ENCODE measurements around the gene IQCM.

GRCh38 chr4:149715822-149716585, 99.6 kb downstream of the IQCM start:
- TF ChIP-seq, protein P1, sequence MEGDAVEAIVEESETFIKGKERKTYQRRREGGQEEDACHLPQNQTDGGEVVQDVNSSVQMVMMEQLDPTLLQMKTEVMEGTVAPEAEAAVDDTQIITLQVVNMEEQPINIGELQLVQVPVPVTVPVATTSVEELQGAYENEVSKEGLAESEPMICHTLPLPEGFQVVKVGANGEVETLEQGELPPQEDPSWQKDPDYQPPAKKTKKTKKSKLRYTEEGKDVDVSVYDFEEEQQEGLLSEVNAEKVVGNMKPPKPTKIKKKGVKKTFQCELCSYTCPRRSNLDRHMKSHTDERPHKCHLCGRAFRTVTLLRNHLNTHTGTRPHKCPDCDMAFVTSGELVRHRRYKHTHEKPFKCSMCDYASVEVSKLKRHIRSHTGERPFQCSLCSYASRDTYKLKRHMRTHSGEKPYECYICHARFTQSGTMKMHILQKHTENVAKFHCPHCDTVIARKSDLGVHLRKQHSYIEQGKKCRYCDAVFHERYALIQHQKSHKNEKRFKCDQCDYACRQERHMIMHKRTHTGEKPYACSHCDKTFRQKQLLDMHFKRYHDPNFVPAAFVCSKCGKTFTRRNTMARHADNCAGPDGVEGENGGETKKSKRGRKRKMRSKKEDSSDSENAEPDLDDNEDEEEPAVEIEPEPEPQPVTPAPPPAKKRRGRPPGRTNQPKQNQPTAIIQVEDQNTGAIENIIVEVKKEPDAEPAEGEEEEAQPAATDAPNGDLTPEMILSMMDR (IDR thresholded peaks at IDR 0.05), result no peak
- TF ChIP-seq POLR2A (IDR thresholded peaks at IDR 0.05), result no peak
